ENCODE results near the gene ANKRD27. TPM values are rescaled to one million over a fixed set of nuclear protein-coding genes. Genes with fewer than 3 reads are reported as not detected.

The ANKRD27 gene
- total RNA-seq, 2 donors from 2014 or later: 47.3 to 55.6 TPM

- DNase-seq (ENCODE audit: low spot score) (no peak), ATAC-seq (no peak)
- peaks cover 5 to 6% of the 10 kb centered on the region in 2 donors for H3K27me3 Mint-ChIP-seq
- H3K36me3 Mint-ChIP-seq: no peaks in the 10 kb centered on the region
- peaks cover 25% of the 10 kb centered on the region in 2 donors for H3K4me1 Mint-ChIP-seq (ENCODE audit: low read depth in 2 of 2)
- peak overlapping the region; percentile 48 for H3K4me3 Mint-ChIP-seq
- no peaks in the 10 kb centered on the region for H3K9me3 Mint-ChIP-seq
- no peak overlapping the region for H3K27ac Mint-ChIP-seq
Measured at GRCh38 chr19:32676895-32677359, 1.9 kb upstream of the ANKRD27 start.

- H3K36me3 Mint-ChIP-seq: no peaks in the 10 kb centered on the region
- no peak for DNase-seq (ENCODE audit: low spot score)
- peak overlapping the region; percentile 82 for H3K4me3 Mint-ChIP-seq
- no peak overlapping the region for H3K27ac Mint-ChIP-seq
- no peaks in the 10 kb centered on the region for H3K9me3 Mint-ChIP-seq
- no peak for ATAC-seq
- H3K27me3 Mint-ChIP-seq: peaks cover 5 to 6% of the 10 kb centered on the region in 2 donors
- H3K4me1 Mint-ChIP-seq (ENCODE audit: low read depth in 2 of 2): peaks cover 26 to 28% of the 10 kb centered on the region in 2 donors
Measured at GRCh38 chr19:32676186-32676894, 1.4 kb upstream of the ANKRD27 start.

GRCh38 chr19:32675720-32676185, 773 bp upstream of the ANKRD27 start, which contains the start of gene RGS9BP:
RGS9BP (plus strand) TSS chr19:32675848; CDS start chr19:32676264, 416 bp downstream.
- Mint-ChIP-seq H3K27ac (peak within 1 kb of the TSS; percentile 42 to 78), H3K4me3 (peak within 1 kb of the TSS; percentile 82), H3K9me3 (no peaks in the 10 kb centered on the region), H3K4me1 (ENCODE audit: low read depth in 2 of 2) (peaks cover 26 to 28% of the 10 kb centered on the region in 2 donors), H3K27me3 (peaks cover 5 to 6% of the 10 kb centered on the region in 2 donors), H3K36me3 (no peaks in the 10 kb centered on the region)
- ATAC-seq (peak; percentile 63 to 73), DNase-seq (ENCODE audit: low spot score) (peak; percentile 82)

GRCh38 chr19:32674153-32674930, 638 bp downstream of the ANKRD27 start:
- Mint-ChIP-seq H3K27ac (peak overlapping the region; percentile 70 to 78), H3K4me1 (ENCODE audit: low read depth in 2 of 2) (peaks cover 35 to 37% of the 10 kb centered on the region in 2 donors), H3K36me3 (no peaks in the 10 kb centered on the region), H3K4me3 (peak overlapping the region; percentile 96), H3K9me3 (no peaks in the 10 kb centered on the region), H3K27me3 (peaks cover 5 to 6% of the 10 kb centered on the region in 2 donors)
- no peak for ATAC-seq
- DNase-seq (ENCODE audit: low spot score): peak; percentile 69

GRCh38 chr19:32673573-32673972, 1.4 kb downstream of the ANKRD27 start:
- ATAC-seq (no peak), DNase-seq (ENCODE audit: low spot score) (no peak)
- Mint-ChIP-seq H3K27ac (peak overlapping the region; percentile 40 to 70), H3K4me1 (ENCODE audit: low read depth in 2 of 2) (peaks cover 41 to 43% of the 10 kb centered on the region in 2 donors), H3K9me3 (no peaks in the 10 kb centered on the region), H3K36me3 (no peaks in the 10 kb centered on the region), H3K27me3 (peaks cover 5 to 6% of the 10 kb centered on the region in 2 donors), H3K4me3 (peak overlapping the region; percentile 96)

GRCh38 chr19:32672841-32673240, 2.1 kb downstream of the ANKRD27 start:
- H3K4me1 Mint-ChIP-seq (ENCODE audit: low read depth in 2 of 2): peaks cover 41 to 43% of the 10 kb centered on the region in 2 donors
- peaks cover 5 to 6% of the 10 kb centered on the region in 2 donors for H3K27me3 Mint-ChIP-seq
- DNase-seq (ENCODE audit: low spot score) (no peak), ATAC-seq (no peak)
- no peak overlapping the region for H3K27ac Mint-ChIP-seq
- no peaks in the 10 kb centered on the region for H3K36me3 Mint-ChIP-seq
- no peaks in the 10 kb centered on the region for H3K9me3 Mint-ChIP-seq
- peak overlapping the region; percentile 30 for H3K4me3 Mint-ChIP-seq

GRCh38 chr19:32671883-32672593, 2.9 kb downstream of the ANKRD27 start:
- Mint-ChIP-seq H3K9me3 (no peaks in the 10 kb centered on the region), H3K27ac (no peak overlapping the region), H3K4me3 (no peak overlapping the region), H3K4me1 (ENCODE audit: low read depth in 2 of 2) (peaks cover 38 to 41% of the 10 kb centered on the region in 2 donors), H3K27me3 (peaks cover 0 to under 1% of the 10 kb centered on the region in 2 donors), H3K36me3 (no peaks in the 10 kb centered on the region)
- ATAC-seq (no peak), DNase-seq (ENCODE audit: low spot score) (no peak)

GRCh38 chr19:32669310-32669709, 5.7 kb downstream of the ANKRD27 start:
- H3K27ac Mint-ChIP-seq: no peak overlapping the region
- DNase-seq (ENCODE audit: low spot score): no peak
- H3K27me3 Mint-ChIP-seq: no peaks in the 10 kb centered on the region
- H3K36me3 Mint-ChIP-seq: no peaks in the 10 kb centered on the region
- H3K4me1 Mint-ChIP-seq (ENCODE audit: low read depth in 2 of 2): peaks cover 37 to 40% of the 10 kb centered on the region in 2 donors
- H3K4me3 Mint-ChIP-seq: no peak overlapping the region
- ATAC-seq: no peak
- no peaks in the 10 kb centered on the region for H3K9me3 Mint-ChIP-seq

- no peak for ATAC-seq
- no peaks in the 10 kb centered on the region for H3K9me3 Mint-ChIP-seq
- no peaks in the 10 kb centered on the region for H3K27me3 Mint-ChIP-seq
- peaks cover 17 to 20% of the 10 kb centered on the region in 2 donors for H3K4me1 Mint-ChIP-seq (ENCODE audit: low read depth in 2 of 2)
- H3K27ac Mint-ChIP-seq: no peak overlapping the region
- DNase-seq (ENCODE audit: low spot score): no peak
- no peak overlapping the region for H3K4me3 Mint-ChIP-seq
- no peaks in the 10 kb centered on the region for H3K36me3 Mint-ChIP-seq
Measured at GRCh38 chr19:32666084-32666483, 8.9 kb downstream of the ANKRD27 start.

- ATAC-seq (peak in 1 of 2 donors; percentile 52), DNase-seq (ENCODE audit: low spot score) (no peak)
- H3K36me3 Mint-ChIP-seq: no peaks in the 10 kb centered on the region
- peaks cover 3 to 4% of the 10 kb centered on the region in 2 donors for H3K4me1 Mint-ChIP-seq (ENCODE audit: low read depth in 2 of 2)
- no peak overlapping the region for H3K27ac Mint-ChIP-seq
- no peaks in the 10 kb centered on the region for H3K27me3 Mint-ChIP-seq
- no peak overlapping the region for H3K4me3 Mint-ChIP-seq
- no peaks in the 10 kb centered on the region for H3K9me3 Mint-ChIP-seq
Measured at GRCh38 chr19:32662186-32662585, 12.8 kb downstream of the ANKRD27 start.

GRCh38 chr19:32661318-32661717, 13.7 kb downstream of the ANKRD27 start:
- H3K36me3 Mint-ChIP-seq: no peaks in the 10 kb centered on the region
- DNase-seq (ENCODE audit: low spot score) (no peak), ATAC-seq (peak in 1 of 2 donors; percentile 17)
- H3K27ac Mint-ChIP-seq: no peak overlapping the region
- H3K27me3 Mint-ChIP-seq: no peaks in the 10 kb centered on the region
- H3K9me3 Mint-ChIP-seq: no peaks in the 10 kb centered on the region
- H3K4me1 Mint-ChIP-seq (ENCODE audit: low read depth in 2 of 2): peaks cover 3 to 4% of the 10 kb centered on the region in 2 donors
- H3K4me3 Mint-ChIP-seq: no peak overlapping the region

- DNase-seq (ENCODE audit: low spot score) (peak; percentile 35), ATAC-seq (no peak)
- no peaks in the 10 kb centered on the region for H3K27me3 Mint-ChIP-seq
- H3K9me3 Mint-ChIP-seq: no peaks in the 10 kb centered on the region
- no peak overlapping the region for H3K4me3 Mint-ChIP-seq
- H3K36me3 Mint-ChIP-seq: no peaks in the 10 kb centered on the region
- no peak overlapping the region for H3K27ac Mint-ChIP-seq
- H3K4me1 Mint-ChIP-seq (ENCODE audit: low read depth in 2 of 2): peaks cover 3 to 4% of the 10 kb centered on the region in 2 donors
Measured at GRCh38 chr19:32658527-32658926, 16.5 kb downstream of the ANKRD27 start.

- peaks cover 3% of the 10 kb centered on the region in 2 donors for H3K4me1 Mint-ChIP-seq (ENCODE audit: low read depth in 2 of 2)
- H3K27ac Mint-ChIP-seq: no peak overlapping the region
- no peaks in the 10 kb centered on the region for H3K36me3 Mint-ChIP-seq
- H3K4me3 Mint-ChIP-seq: no peak overlapping the region
- no peaks in the 10 kb centered on the region for H3K27me3 Mint-ChIP-seq
- ATAC-seq: no peak
- no peaks in the 10 kb centered on the region for H3K9me3 Mint-ChIP-seq
- DNase-seq (ENCODE audit: low spot score): peak; percentile 26
Measured at GRCh38 chr19:32658075-32658474, 16.9 kb downstream of the ANKRD27 start.
